ENCODE results near the gene AFG3L2.

The AFG3L2 gene

DNA sequence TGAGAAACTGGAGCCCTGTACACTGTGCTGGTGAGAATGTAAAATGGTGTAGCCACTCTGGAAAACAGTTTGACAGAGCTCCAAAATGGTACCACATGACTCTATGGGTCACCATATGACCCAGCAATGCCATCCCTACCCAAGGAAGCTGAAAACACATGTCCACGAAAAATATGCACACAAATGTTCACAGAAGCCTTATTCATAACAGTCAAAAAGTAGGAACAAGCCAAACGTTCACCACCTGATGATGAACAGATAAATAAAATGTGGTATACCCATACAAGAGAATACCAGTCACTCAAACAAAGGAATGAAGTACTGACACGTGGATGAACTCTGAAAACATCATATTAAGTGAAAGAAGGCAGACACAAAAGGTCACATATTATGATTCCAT, 4.6 kb downstream of the AFG3L2 start:
- H2BK12ac ChIP-seq (ENCODE audit: low read length in 2 of 2) = no peak overlapping the region
- 100% methylated on average over 1 of the region's 3 CpGs for WGBS
- H2BK120ac ChIP-seq (ENCODE audit: low read depth, low read length) = no peak overlapping the region
- H2BK5ac ChIP-seq (ENCODE audit: low read depth, low read length, poor library complexity, severe bottlenecking) = no peak overlapping the region
- H3K4me2 ChIP-seq (ENCODE audit: low read length, poor library complexity, severe bottlenecking) = no peak overlapping the region
- no peak overlapping the region for H3K27ac ChIP-seq (ENCODE audit: low read length, poor library complexity, severe bottlenecking)
- no peak overlapping the region for H4K91ac ChIP-seq (ENCODE audit: low read length)
- H4K8ac ChIP-seq (ENCODE audit: low read length) = no peak overlapping the region
- H2AFZ ChIP-seq (ENCODE audit: low read depth, low read length) = no peak overlapping the region
- H3K14ac ChIP-seq (ENCODE audit: low read length in 2 of 2) = no peak overlapping the region
- H2AK5ac ChIP-seq (ENCODE audit: low read length, severe bottlenecking) = no peak overlapping the region
- peaks cover 16% of the 10 kb centered on the region for H3K4me1 ChIP-seq (ENCODE audit: control insufficient read depth, insufficient read depth, low read depth, low read length)
- H3K23ac ChIP-seq (ENCODE audit: low read length in 2 of 2) = no peak overlapping the region
- H3K36me3 ChIP-seq (ENCODE audit: control insufficient read depth in 1 of 2, insufficient read depth in 2 of 2, low read depth in 1 of 2, low read length in 2 of 2) = peaks cover 15 to 20% of the 10 kb centered on the region in 2 experiments
- no peak overlapping the region for H2BK15ac ChIP-seq (ENCODE audit: low read depth, poor library complexity, severe bottlenecking)
- no peak overlapping the region for H3K4ac ChIP-seq (ENCODE audit: low read depth in 1 of 2, low read length in 2 of 2)
- H3K79me1 ChIP-seq (replicated peaks; ENCODE audit: low read length, poor library complexity, severe bottlenecking) = peaks cover 13% of the 10 kb centered on the region
- H3K18ac ChIP-seq (ENCODE audit: low read depth in 1 of 2, low read length in 2 of 2) = no peak overlapping the region
- H3K4me3 ChIP-seq (ENCODE audit: insufficient read depth in 1 of 2, low read depth in 1 of 2, low read length in 2 of 2) = no peak overlapping the region
- no peaks in the 10 kb centered on the region for H3K27me3 ChIP-seq (ENCODE audit: control insufficient read depth in 1 of 2, insufficient read depth in 1 of 2, low read length in 2 of 2)
- H3K9me3 ChIP-seq (ENCODE audit: control insufficient read depth, low read length) = no peaks in the 10 kb centered on the region
- no peak for DNase-seq
- no peak overlapping the region for H3K9ac ChIP-seq (ENCODE audit: low read length)

DNA sequence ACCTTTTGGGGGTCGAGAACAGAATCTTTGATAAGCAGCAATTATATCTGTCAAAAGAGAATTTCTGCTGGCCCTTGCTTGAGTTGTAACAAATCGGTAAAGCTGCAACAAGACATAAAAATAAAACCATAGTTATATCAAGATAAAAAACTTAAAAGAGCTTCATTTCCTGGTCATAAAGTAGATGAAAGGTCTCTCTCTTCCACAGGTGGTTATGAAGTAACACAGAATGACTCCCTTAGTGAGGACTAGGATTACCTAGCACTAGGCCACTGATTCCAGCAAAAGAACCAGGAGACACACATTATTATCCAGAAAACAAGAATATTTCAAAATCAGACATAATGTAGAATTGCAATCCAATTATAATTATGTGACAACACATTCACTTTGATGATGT, 5.4 kb downstream of the AFG3L2 start:
- Histone ChIP-seq H3K79me1 (replicated peaks; ENCODE audit: low read length, poor library complexity, severe bottlenecking) (peaks cover 15% of the 10 kb centered on the region), H3K14ac (ENCODE audit: low read length in 2 of 2) (no peak overlapping the region), H2BK120ac (ENCODE audit: low read depth, low read length) (no peak overlapping the region), H2BK5ac (ENCODE audit: low read depth, low read length, poor library complexity, severe bottlenecking) (no peak overlapping the region), H3K27me3 (ENCODE audit: control insufficient read depth in 1 of 2, insufficient read depth in 1 of 2, low read length in 2 of 2) (no peaks in the 10 kb centered on the region), H4K91ac (ENCODE audit: low read length) (no peak overlapping the region), H3K4ac (ENCODE audit: low read depth in 1 of 2, low read length in 2 of 2) (no peak overlapping the region), H3K4me1 (ENCODE audit: control insufficient read depth, insufficient read depth, low read depth, low read length) (peaks cover 16% of the 10 kb centered on the region), H3K4me2 (ENCODE audit: low read length, poor library complexity, severe bottlenecking) (no peak overlapping the region), H3K9me3 (ENCODE audit: control insufficient read depth, low read length) (no peaks in the 10 kb centered on the region), H2BK15ac (ENCODE audit: low read depth, poor library complexity, severe bottlenecking) (no peak overlapping the region), H2BK12ac (ENCODE audit: low read length in 2 of 2) (no peak overlapping the region), H3K18ac (ENCODE audit: low read depth in 1 of 2, low read length in 2 of 2) (no peak overlapping the region), H3K23ac (ENCODE audit: low read length in 2 of 2) (no peak overlapping the region), H3K4me3 (ENCODE audit: insufficient read depth in 1 of 2, low read depth in 1 of 2, low read length in 2 of 2) (no peak overlapping the region), H2AFZ (ENCODE audit: low read depth, low read length) (no peak overlapping the region), H2AK5ac (ENCODE audit: low read length, severe bottlenecking) (no peak overlapping the region), H4K8ac (ENCODE audit: low read length) (no peak overlapping the region), H3K36me3 (ENCODE audit: control insufficient read depth in 1 of 2, insufficient read depth in 2 of 2, low read depth in 1 of 2, low read length in 2 of 2) (peaks cover 20 to 28% of the 10 kb centered on the region in 2 experiments), H3K27ac (ENCODE audit: low read length, poor library complexity, severe bottlenecking) (no peak overlapping the region), H3K9ac (ENCODE audit: low read length) (no peak overlapping the region)
- 100% methylated on average over 1 of the region's 2 CpGs for WGBS
- DNase-seq = no peak

DNA sequence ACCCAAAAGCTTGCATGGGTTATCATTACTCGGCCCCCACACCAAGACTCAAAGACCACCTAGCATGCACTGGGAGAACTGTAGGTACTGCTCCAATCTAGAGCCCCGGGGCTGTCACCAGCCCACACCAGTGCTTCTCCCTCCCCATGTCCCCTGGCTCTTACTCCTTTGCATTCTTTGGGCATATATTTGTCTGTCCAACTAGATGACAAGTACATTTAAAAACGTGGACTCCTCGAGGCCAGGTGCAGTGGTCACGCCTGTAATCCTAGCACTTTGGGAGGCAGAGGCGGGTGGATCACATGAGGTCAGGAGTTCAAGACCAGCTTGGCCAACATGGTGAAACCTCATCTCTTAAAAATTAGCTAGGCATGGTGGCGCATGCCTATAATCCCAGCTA, 7.8 kb downstream of the AFG3L2 start:
- no peak overlapping the region for H2BK15ac ChIP-seq (ENCODE audit: low read depth, poor library complexity, severe bottlenecking)
- H2BK120ac ChIP-seq (ENCODE audit: low read depth, low read length) = no peak overlapping the region
- no peak for DNase-seq
- H3K4ac ChIP-seq (ENCODE audit: low read depth in 1 of 2, low read length in 2 of 2) = no peak overlapping the region
- H3K36me3 ChIP-seq (ENCODE audit: control insufficient read depth in 1 of 2, insufficient read depth in 2 of 2, low read depth in 1 of 2, low read length in 2 of 2) = peaks cover 24 to 45% of the 10 kb centered on the region in 2 experiments
- no peak overlapping the region for H3K14ac ChIP-seq (ENCODE audit: low read length in 2 of 2)
- H4K8ac ChIP-seq (ENCODE audit: low read length) = no peak overlapping the region
- no peak overlapping the region for H3K18ac ChIP-seq (ENCODE audit: low read depth in 1 of 2, low read length in 2 of 2)
- H3K79me1 ChIP-seq (replicated peaks; ENCODE audit: low read length, poor library complexity, severe bottlenecking) = peaks cover 24% of the 10 kb centered on the region
- no peak overlapping the region for H3K4me2 ChIP-seq (ENCODE audit: low read length, poor library complexity, severe bottlenecking)
- H2AFZ ChIP-seq (ENCODE audit: low read depth, low read length) = no peak overlapping the region
- no peak overlapping the region for H3K4me3 ChIP-seq (ENCODE audit: insufficient read depth in 1 of 2, low read depth in 1 of 2, low read length in 2 of 2)
- peaks cover 8% of the 10 kb centered on the region for H3K4me1 ChIP-seq (ENCODE audit: control insufficient read depth, insufficient read depth, low read depth, low read length)
- H2BK12ac ChIP-seq (ENCODE audit: low read length in 2 of 2) = no peak overlapping the region
- no peaks in the 10 kb centered on the region for H3K9me3 ChIP-seq (ENCODE audit: control insufficient read depth, low read length)
- no peak overlapping the region for H3K27ac ChIP-seq (ENCODE audit: low read length, poor library complexity, severe bottlenecking)
- 97% methylated on average over 7 of the region's 7 CpGs for WGBS
- no peaks in the 10 kb centered on the region for H3K27me3 ChIP-seq (ENCODE audit: control insufficient read depth in 1 of 2, insufficient read depth in 1 of 2, low read length in 2 of 2)
- no peak overlapping the region for H2AK5ac ChIP-seq (ENCODE audit: low read length, severe bottlenecking)
- H4K91ac ChIP-seq (ENCODE audit: low read length) = no peak overlapping the region
- no peak overlapping the region for H2BK5ac ChIP-seq (ENCODE audit: low read depth, low read length, poor library complexity, severe bottlenecking)
- no peak overlapping the region for H3K9ac ChIP-seq (ENCODE audit: low read length)
- no peak overlapping the region for H3K23ac ChIP-seq (ENCODE audit: low read length in 2 of 2)

DNA sequence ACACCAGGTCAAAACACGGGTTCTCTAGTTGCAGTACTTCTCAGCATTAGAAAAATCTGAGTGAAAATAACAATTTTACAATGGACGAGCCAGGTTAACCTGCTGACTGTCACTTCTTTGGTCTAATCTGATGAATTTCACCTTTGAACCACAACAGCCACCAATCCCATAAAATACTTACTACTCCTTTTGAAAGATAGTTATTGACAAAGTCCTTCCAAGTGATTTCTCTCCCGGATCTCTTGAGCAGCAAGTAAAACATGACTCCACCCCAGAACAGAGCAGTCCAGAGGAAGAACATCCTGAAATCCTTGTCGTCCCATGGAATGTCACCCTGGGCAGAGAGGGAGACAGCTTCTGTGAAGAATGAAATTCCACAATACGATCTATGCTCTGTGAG, 10.2 kb downstream of the AFG3L2 start:
- no peak for DNase-seq
- no peak overlapping the region for H3K9ac ChIP-seq (ENCODE audit: low read length)
- H3K4me2 ChIP-seq (ENCODE audit: low read length, poor library complexity, severe bottlenecking) = no peak overlapping the region
- no peaks in the 10 kb centered on the region for H3K27me3 ChIP-seq (ENCODE audit: control insufficient read depth in 1 of 2, insufficient read depth in 1 of 2, low read length in 2 of 2)
- H3K4me1 ChIP-seq (ENCODE audit: control insufficient read depth, insufficient read depth, low read depth, low read length) = peaks cover 12% of the 10 kb centered on the region
- peaks cover 28% of the 10 kb centered on the region for H3K79me1 ChIP-seq (replicated peaks; ENCODE audit: low read length, poor library complexity, severe bottlenecking)
- H3K27ac ChIP-seq (ENCODE audit: low read length, poor library complexity, severe bottlenecking) = no peak overlapping the region
- H4K91ac ChIP-seq (ENCODE audit: low read length) = no peak overlapping the region
- no peak overlapping the region for H3K4me3 ChIP-seq (ENCODE audit: insufficient read depth in 1 of 2, low read depth in 1 of 2, low read length in 2 of 2)
- no peak overlapping the region for H3K14ac ChIP-seq (ENCODE audit: low read length in 2 of 2)
- no peak overlapping the region for H3K23ac ChIP-seq (ENCODE audit: low read length in 2 of 2)
- H2AFZ ChIP-seq (ENCODE audit: low read depth, low read length) = no peak overlapping the region
- no peak overlapping the region for H2BK15ac ChIP-seq (ENCODE audit: low read depth, poor library complexity, severe bottlenecking)
- no peak overlapping the region for H2AK5ac ChIP-seq (ENCODE audit: low read length, severe bottlenecking)
- no peak overlapping the region for H3K18ac ChIP-seq (ENCODE audit: low read depth in 1 of 2, low read length in 2 of 2)
- 95% methylated on average over 5 of the region's 5 CpGs for WGBS
- no peak overlapping the region for H4K8ac ChIP-seq (ENCODE audit: low read length)
- no peak overlapping the region for H2BK12ac ChIP-seq (ENCODE audit: low read length in 2 of 2)
- H3K9me3 ChIP-seq (ENCODE audit: control insufficient read depth, low read length) = no peaks in the 10 kb centered on the region
- no peak overlapping the region for H2BK5ac ChIP-seq (ENCODE audit: low read depth, low read length, poor library complexity, severe bottlenecking)
- H3K36me3 ChIP-seq (ENCODE audit: control insufficient read depth in 1 of 2, insufficient read depth in 2 of 2, low read depth in 1 of 2, low read length in 2 of 2) = peaks cover 24 to 64% of the 10 kb centered on the region in 2 experiments
- H3K4ac ChIP-seq (ENCODE audit: low read depth in 1 of 2, low read length in 2 of 2) = no peak overlapping the region
- no peak overlapping the region for H2BK120ac ChIP-seq (ENCODE audit: low read depth, low read length)

Measured in mesenchymal stem cell (in vitro differentiated cells and primary cell).